Subcutaneous adipose tissue (tissue), 4 donors: Measurements from ENCODE around the gene PIGQ. TPM values are rescaled to one million over a fixed set of nuclear protein-coding genes. Genes with fewer than 3 reads are reported as not detected.

ENCODE experiments used
- total RNA-seq, 4 donors: library from RNA; depleted of rRNA; stranded (reverse); fragments of >200 nt; gene quantifications; one replicate each; pipeline ENCODE4 v1.1.0, GENCODE V29; 2016
- TF ChIP-seq, protein P1 (sequence below): fragments of 450-650 bp; IDR thresholded peaks from one replicate; pipeline ENCODE4 v1.5.1; 2016; ENCODE audit warnings: low read depth, mild to moderate bottlenecking, control low read depth, antibody characterized with exemption, moderate library complexity

Gene PIGQ
- total RNA-seq, 4 donors from 2014 or later, result 9.5 to 42.0 (median 16.4) TPM

DNA sequence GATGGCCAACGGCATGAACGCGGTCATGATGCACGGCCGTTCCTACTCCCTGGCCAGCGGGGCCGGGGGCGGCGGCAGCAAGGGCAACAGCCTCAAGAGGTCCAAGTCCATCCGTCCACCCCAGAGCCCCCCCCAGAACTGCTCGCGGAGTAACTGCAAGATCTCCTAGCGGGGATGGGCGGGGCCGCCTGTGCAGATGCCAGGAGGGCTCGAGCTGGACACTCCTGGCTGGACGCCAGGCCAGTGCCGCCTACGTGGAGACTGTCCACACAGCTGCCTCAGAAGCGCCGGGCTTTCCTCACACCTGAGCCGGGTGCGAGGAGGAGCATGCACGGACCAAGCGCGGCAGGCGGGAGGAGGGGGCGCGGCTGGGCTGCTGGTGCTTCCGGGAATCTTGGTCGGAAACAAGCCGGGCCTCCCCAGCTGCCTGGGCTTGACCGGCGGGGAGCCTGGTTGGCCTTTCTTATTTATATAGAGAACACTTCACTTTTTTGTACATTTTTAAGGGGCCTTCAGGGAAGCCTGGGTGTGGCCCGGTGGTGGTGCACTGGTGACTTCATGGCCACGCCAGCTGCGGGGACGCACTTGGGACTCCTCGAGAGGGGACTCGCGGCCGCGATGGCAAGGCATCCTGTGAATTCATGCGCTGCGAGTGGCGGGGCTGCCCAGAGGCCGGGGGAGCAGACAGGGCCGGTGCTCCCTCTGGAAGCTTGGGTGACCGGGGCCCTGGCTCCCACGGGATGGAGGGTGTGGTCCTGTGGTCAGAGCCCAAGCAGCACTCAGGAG, 57.9 kb downstream of the PIGQ start:
- TF ChIP-seq, protein P1, sequence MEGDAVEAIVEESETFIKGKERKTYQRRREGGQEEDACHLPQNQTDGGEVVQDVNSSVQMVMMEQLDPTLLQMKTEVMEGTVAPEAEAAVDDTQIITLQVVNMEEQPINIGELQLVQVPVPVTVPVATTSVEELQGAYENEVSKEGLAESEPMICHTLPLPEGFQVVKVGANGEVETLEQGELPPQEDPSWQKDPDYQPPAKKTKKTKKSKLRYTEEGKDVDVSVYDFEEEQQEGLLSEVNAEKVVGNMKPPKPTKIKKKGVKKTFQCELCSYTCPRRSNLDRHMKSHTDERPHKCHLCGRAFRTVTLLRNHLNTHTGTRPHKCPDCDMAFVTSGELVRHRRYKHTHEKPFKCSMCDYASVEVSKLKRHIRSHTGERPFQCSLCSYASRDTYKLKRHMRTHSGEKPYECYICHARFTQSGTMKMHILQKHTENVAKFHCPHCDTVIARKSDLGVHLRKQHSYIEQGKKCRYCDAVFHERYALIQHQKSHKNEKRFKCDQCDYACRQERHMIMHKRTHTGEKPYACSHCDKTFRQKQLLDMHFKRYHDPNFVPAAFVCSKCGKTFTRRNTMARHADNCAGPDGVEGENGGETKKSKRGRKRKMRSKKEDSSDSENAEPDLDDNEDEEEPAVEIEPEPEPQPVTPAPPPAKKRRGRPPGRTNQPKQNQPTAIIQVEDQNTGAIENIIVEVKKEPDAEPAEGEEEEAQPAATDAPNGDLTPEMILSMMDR, result no peak

DNA sequence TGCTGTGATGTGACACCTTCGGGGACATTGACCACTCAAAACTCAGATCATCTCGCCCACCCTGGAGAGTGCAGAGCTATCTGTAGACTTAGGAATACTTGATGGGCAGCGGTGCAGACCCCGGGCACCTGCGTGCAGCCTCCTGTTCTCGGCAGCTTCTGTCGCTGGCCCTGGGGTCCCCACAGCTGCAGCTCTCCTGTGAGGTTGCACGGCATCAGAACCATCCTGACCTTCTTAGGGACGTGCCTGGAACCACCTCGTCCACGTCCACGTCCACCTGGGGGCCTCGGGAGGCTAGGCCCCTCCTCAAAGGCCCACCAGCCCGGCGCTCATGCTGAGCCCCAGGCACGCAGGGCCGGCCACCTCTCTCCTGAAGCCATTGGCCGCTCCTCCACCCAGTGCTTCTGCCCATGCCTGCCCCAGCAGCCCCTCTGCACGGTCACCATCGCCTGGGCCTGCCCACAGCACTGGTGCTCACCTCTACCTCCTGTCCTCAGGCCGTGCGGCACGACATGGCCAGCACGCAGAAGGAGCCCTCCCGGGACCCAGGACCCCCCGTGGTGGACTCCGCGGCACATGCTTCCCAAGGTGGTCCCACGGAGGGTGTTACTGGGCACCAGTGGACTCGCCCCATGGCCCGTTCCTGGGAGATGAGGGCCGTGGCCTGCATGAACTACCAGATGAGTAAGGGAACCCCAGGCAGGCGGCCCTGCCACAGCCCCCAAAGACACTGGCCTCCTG, 58.7 kb downstream of the PIGQ start:
- TF ChIP-seq, protein P1, result no peak

DNA sequence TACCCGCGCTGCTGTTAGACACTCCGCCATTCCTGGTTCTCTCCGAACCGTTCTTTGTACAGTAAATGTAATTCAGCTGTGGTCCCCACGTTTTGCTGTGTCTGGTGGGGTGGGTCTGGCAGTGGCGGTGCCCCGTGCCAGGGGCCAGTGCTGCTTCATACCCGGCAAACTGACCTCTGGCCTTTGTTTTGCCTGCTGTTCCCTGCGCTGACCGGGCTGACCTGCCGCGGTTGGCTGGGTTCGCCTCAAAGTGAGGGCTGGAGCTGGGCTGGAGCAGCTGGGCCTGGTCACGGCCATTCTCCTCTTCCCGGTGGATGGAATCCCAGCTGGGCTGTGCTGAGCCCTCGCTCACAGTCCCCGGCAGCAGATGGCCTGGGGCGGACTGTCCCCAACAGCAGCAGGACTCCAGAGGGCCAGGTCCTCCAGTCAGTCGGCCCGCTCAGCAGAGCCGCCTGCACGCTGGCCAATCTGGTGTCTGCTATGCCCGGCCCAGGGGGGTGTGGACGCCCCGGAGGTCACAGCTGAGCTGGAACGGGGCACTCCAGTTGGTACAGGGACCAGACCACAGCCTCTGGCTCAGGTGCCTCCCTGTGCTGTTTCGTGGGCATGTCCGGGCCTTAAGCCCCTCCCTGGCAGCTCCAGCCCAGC, 59.5 kb downstream of the PIGQ start:
- TF ChIP-seq, protein P1, result no peak

DNA sequence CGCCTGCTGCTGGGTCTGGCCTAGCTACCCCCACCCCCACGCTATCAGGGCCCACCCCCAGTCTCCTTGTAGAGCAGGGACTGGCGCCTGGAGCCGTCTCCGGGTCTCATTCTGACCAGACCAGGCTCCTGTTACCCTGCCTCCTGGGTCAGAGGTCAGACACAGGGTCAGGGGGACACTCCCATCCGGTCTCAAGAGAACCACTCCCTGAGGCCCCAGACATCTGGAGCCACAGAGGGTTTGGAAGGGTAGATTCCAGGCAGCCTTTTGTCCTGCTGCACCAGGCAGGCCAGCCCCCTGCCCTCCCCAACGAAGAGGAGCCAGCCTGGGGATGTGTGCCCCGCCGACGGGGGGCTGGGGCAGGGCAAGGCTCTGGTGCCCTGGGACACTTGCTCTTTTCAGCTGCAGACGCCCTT, 60.1 kb downstream of the PIGQ start:
- TF ChIP-seq, protein P1, result no peak

DNA sequence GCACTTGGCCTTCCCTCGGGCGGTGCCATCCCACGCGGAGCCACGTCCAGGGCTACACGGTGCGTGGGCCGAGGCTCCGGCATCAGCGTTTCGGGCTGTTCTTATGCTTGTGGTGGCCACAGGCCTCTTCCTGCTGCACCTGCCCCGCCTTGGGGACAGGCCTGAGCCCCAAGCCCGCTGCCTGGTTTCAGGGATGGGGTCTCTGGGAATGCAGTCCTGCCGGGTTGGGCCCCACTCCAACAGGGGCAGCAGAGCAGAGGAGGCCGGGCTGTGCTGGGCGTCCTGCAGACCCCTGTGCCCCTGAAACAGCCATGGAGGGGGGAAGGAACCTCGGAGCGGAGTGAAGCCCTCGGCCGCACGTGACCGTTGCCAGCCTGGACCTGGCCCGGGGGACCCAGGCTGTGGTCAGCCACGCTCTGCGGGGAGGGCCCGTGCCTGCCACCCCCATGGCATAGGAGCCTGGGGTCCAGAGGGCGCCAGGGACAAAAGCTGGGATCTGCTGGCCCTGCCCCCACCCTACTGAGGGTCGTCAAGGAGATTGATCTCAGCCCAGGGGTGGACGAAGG, 60.6 kb downstream of the PIGQ start:
- TF ChIP-seq, protein P1, result no peak

DNA sequence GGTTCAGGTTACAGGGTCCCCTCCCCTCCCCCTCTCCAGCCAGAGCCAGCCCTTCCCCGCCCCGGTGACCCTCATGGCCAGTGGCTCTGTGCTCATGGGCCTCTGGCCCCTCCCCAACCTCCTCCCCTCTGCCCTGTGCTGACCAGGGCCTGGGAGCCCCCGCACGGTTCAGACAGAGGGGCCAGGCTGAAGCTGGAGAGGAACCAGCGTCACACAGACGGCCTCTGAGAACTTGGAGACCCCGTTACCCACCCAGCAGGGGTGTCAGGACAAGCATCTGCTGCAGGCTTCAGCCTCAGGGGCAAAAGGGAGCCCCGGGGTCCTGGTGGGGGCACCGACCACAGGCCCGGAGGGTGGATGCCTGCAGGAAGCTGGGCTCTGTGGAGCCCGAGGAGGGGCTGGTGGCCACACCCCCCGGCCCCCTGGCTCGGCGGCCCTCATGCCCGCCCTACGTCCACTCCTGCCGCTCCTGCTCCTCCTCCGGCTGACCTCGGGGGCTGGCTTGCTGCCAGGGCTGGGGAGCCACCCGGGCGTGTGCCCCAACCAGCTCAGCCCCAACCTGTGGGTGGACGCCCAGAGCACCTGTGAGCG, 61.1 kb downstream of the PIGQ start, which contains the start of gene WFIKKN1:
Gene WFIKKN1 (plus strand): TSS at position 171 of the 591 bp plus-strand sequence. CDS start 269 bp downstream, at position 440.
- TF ChIP-seq, protein P1, result no peak
